Lower leg skin (tissue), 3 donors: Measurements from ENCODE around the gene FUBP1.

ENCODE experiments used
- POLR2A ChIP-seq, 2 donors: fragments of 450-650 bp; IDR thresholded peaks; one replicate each; pipeline ENCODE4 v1.6.1; 2016 to 2017; ENCODE audit warnings: antibody characterized with exemption in 2 of 2, mild to moderate bottlenecking in 1 of 2, moderate library complexity in 1 of 2
- TF ChIP-seq, protein P1 (sequence below), 3 donors: fragments of 450-650 bp; IDR thresholded peaks; one replicate each; pipeline ENCODE4 v1.5.1; 2016; ENCODE audit warnings: antibody characterized with exemption in 3 of 3, mild to moderate bottlenecking in 3 of 3, moderate library complexity in 2 of 3

DNA sequence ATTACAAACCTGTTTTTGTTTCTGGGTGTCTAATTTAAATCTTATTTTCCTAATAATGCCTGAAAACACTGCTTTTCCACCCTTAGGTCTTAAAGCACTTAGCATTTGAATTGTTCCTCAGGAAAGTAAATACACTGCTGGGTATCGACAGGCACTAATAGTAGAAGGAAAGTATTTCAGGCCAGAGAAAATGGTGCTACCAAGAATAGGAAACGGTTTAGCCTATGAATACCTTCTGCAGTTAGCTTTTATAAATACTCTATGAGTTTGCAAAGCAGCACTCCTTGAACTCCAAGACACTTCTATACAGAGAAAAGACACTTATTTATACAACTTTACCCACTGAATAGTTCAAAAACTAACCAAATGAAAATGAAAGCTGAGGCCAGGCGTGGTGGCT, 6.8 kb downstream of the FUBP1 start:
- TF ChIP-seq POLR2A (IDR thresholded peaks at IDR 0.05): no peak
- TF ChIP-seq, protein P1, sequence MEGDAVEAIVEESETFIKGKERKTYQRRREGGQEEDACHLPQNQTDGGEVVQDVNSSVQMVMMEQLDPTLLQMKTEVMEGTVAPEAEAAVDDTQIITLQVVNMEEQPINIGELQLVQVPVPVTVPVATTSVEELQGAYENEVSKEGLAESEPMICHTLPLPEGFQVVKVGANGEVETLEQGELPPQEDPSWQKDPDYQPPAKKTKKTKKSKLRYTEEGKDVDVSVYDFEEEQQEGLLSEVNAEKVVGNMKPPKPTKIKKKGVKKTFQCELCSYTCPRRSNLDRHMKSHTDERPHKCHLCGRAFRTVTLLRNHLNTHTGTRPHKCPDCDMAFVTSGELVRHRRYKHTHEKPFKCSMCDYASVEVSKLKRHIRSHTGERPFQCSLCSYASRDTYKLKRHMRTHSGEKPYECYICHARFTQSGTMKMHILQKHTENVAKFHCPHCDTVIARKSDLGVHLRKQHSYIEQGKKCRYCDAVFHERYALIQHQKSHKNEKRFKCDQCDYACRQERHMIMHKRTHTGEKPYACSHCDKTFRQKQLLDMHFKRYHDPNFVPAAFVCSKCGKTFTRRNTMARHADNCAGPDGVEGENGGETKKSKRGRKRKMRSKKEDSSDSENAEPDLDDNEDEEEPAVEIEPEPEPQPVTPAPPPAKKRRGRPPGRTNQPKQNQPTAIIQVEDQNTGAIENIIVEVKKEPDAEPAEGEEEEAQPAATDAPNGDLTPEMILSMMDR (IDR thresholded peaks at IDR 0.05): no peak
